Cerebellar nuclear complex (tissue), 1 donor: ENCODE data around the gene PRKCSH.
"Not testable (repeated sequence)": the region's sequence is repeated elsewhere in the genome, so short reads cannot be mapped to it uniquely, and the experiment has no call there.

Experiments used
- DNase-seq, 2 experiments: peaks; one replicate each; lab custom pipeline; 2025; lab: John Stamatoyannopoulos, UW

Gene PRKCSH, protein sequence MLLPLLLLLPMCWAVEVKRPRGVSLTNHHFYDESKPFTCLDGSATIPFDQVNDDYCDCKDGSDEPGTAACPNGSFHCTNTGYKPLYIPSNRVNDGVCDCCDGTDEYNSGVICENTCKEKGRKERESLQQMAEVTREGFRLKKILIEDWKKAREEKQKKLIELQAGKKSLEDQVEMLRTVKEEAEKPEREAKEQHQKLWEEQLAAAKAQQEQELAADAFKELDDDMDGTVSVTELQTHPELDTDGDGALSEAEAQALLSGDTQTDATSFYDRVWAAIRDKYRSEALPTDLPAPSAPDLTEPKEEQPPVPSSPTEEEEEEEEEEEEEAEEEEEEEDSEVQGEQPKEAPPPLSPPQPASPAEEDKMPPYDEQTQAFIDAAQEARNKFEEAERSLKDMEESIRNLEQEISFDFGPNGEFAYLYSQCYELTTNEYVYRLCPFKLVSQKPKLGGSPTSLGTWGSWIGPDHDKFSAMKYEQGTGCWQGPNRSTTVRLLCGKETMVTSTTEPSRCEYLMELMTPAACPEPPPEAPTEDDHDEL

DNA sequence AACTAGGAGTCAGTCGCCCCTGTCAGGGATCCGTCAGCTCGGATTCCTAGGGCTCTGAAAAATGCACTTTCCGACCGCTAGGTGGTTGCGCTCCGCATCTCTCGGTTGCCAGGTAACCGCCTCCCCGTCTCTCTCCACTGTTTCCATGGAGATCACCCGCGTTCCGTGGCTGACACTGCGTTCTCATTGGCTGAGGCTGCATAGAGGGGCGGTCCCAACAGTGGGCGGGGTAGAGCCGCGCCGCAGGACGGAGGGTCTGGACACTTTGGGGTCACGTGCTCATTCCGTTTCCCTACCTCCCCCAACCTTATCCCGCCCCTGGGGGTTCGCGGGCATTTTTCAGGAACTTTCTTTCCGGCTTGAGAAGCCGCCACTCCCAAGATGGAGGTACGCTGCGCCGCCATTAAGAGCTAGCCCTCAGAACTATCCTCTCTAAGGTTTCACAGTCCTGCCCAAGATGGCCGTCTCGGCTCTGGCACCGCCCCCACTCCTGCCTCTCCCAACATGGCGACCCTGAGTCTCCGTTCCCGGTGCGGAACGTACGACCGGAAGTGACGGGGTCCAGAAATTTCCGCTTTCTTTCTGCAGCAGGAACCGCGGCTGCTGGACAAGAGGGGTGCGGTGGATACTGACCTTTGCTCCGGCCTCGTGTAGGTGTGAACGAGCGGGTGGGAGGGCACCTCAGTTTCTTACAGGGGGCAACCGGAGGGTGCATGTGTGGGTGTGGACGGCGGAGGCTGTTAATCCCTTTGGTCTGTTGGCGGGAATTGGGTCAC, at the start of gene PRKCSH, which contains the start of gene ODAD3:
PRKCSH (plus strand) TSS at position 579 of the 776 bp plus-strand sequence. CDS start 483 bp downstream, outside the sequence.
ODAD3 (minus strand) TSS at position 65 of the 776 bp plus-strand sequence. CDS start 105 bp downstream, outside the sequence.
- DNase-seq: peak; percentile 98 to 99

DNA sequence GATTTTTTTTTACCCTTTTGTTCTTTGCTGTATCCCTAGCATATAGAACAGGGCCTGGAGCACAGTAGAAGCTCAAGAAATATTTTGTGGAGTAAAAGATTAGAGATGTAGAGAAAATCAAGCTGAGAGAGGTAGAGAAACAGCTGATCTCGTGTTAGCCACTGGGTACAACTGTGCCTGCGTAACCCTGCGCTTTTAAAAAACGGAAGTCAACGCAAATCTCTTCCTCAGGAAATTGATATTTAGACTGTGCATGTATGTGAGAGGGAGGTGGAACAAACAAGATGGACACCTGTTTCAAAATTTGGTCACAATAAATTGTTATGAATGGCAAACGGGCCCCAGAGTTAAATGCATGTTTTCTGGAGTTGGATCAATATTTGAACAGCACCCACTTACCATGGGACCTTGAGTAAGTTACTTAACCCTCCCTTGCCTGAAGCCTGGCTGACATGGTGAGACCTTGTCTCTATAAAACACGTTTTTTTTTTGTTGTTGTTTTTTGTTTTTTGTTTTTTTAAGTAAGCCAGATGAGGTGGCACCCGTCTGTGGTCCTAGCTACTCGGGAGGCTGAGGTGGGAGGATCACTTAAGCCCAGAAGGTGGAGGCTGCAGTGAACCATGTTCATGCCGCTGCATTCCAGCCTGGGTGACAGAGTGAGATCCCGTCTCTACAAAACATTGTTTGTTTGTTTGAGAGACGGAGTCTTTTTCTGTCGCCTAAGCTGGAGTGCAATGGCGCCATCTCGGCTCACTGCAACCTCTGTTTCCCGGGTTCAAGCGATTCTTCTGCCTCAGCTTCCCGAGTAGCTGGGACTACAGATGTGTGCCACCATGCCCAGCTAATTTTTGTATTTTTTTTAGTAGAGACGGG, 48.0 kb upstream of the PRKCSH start:
- no peak for DNase-seq

DNA sequence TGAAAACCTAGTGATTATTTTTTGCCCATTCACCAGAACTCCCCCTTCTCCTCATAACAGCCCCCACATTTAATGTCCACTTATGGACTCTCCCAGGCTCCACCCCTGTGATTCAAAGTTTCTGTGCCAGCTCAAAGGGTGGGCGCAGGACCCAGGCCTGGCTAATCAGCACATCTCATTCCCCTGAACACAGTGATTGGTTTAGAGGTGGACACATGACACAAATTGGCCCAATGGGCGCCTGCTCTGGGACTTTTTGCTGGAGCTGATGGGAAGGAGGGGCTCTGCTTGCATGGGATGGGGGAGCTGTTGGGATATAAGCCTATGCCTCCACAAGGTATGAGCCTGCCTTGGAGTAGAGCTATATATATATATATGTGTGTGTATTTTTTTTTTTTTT, 45.1 kb upstream of the PRKCSH start:
- DNase-seq: no peak

DNA sequence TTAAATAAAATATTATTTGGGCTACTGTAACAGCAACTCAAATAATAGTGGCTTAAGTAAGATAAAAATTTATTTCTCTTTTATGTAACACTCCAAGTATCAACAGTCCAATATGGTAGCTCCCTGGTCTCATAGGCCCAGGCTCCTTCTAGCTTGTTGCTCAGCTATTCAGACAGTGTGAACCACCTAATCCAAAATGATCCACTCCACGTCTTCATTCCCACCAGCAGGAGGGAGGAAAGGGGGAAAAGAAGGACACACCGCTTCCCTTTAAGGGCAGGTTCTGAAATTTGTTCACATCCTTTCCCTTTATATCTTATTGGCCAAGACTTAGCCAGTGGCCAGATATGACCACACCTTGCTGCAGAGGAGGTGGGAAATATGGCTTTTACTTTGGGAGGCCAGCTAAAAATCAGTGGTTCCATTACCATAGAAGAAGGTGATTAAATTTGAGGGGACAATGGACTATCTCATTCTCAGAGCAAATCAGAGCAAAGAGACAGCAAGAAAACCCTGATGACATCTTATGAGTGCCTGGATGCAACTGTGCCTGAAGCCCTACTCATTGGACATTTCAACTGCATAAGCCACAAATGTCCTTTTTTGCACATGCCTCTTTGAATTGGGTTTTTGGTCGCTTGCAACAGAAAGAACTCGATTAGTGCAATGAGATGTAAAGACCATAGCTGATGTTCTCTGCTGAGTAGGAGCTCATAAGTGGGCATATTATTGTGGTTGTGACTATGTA, 44.3 kb upstream of the PRKCSH start:
- no peak for DNase-seq

DNA sequence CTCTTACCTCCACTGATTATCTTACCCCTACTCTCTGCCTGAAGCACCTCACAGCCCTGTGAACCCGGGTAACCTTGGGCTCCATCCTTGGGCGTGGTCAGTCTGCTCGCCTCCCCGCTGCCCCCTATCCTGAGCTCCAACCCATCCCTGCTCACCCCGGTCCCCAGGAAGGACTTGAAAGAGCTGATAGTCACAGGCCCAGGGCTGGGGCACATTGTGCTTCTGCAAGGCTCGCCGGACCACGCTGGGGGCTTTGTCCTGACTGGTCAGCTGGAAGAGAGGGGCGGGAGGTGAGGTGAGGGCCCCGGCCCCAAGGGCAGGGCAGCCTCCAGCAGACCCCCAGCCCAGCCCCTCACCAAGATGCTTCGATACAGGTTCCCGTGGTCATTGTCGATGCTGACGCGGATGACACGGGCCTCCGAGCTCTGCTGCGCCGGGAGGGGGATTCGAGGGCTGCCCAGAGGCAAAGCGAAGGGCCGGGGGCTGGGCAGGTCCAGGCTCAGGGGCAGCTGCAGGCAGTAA, 38.3 kb upstream of the PRKCSH start:
- no peak for DNase-seq

DNA sequence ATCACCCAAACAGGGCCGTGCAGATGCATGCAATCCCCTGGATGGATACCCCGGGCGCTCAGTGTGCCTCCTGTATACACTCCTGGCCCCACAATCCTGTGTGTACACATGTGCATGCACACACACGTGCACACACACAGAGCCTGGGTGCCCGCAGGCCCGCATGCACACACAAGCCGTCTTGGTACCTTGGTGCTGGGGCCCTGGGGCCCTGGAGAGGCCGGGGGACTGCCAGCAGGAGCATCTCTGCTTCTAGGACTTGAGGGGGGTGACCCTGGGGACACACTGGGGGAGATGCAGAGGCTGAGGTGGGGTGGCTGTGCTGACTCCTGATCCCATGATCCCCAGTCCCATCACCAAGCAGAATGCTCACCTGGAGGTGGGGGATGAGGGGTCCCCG, 35.8 kb upstream of the PRKCSH start:
- no peak for DNase-seq

DNA sequence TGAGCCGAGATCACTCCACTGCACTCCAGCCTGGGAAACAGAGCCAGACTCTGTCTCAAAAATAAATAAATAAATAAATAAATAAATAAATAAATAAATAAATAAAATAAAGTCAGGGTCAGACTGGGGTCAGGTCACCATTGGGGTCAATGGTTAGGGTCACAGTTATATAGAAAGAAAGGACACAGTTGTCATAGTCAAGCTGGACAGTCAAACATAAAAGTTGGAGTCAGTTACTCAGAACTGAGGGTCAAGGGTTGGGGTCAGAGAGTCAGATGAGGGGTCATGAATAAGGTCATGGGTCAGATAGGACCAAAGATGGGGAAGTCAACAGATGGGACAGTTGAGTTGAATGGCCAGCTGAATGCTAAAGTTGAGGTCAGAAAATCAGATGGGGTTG, 34.6 kb upstream of the PRKCSH start:
- DNase-seq: no peak

DNA sequence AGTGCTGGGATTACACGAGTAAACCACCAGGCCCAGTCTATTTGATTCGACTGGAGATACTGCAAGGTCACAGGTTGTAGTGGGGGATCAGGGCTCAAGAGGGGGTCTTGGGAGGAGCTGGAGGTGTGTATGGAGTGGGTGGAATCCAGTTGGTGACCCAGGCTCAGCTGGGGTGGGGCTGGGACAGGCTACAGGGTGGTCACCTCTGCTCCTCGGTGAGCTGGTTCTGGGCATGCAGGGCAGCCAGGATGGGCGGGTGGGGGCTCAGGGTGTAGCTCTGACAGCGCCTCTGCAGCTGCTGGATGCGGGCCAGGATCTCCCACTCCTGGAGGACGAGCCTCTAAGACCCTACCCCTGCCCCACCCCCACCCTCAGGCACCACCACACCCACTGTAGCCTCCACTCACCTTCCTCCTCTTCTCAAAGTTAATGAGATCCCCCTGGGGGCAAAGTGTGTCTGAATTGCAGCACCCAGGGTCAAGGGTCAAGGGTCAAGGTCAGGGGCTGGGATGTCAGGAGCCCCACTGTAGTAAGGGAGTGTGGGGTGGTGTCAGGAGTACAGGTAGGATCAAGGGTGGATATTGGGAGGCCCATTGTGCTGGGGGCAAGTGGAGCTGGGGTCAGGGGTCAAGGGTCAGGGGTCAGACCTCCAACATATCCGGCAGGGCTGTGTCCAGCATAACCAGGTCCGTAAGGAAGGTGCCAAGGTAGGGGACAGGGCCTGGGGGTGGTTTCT, 33.5 kb upstream of the PRKCSH start:
- DNase-seq: no peak

DNA sequence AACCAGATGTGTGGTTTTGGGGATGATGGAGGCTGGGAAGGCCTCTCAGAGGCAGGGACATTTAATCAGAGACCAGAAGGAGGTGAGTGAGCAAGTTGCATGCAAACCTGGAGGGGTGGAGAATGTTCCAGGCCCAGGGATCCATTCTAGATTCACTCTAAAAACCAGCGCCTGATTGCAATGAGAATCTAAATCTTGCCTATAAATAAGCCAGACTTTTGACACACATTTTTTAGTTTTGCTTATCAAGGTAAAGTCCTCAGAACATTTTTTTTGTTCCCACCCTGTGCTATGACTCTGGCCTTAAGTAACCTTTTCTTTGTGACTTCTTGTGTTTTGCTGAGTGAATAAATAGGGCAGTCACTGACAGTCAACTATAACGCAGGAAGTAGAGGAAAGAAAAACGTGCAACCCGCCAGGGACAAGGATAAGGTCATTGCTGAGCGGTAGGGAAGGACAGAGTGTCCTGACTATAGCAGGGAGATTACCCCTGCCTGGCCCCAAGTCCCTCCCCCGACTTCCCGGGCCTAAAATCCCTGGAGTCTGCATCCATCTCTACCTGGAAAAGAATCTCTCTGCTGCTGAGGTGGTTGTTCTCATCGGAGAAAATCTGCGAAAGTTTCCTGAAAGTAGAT, 30.7 kb upstream of the PRKCSH start:
- DNase-seq: no peak

DNA sequence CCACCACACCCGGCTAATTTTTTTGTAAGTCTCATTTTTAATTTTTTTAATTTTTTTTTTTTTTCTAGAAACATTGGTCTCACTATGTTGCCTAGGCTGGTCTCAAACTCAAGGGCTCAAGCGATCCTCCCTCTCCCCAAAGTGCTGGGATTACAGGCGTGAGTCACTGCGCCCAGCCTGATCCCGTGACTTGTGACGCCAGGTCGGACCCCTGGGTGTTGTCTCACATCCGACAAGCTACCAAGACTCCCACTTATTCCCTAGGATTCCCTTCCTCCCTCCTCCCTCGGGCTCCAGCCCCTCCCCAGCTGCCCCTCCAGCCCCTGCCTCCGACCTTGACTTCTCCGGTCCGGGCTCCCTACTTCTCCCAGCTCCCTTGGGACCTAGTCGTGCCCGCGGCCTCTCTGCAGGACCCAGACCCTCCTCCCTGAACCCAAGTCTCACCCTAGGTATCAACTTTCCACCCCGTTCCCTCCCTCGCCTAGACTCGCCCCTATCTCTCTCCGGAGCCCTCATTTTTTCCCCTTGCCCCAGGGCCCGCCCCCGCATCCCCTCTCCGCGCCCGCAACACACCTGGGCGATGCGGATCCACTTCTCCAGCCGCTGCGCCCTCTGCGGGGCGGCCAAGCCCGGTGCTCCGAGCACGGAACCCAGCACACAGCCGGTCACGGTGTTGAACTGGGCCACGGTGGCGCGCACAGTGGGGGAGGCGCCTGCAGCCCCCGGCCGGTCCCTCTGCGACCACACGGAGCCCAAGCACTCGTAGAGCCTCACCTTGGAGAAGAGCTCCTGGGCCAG, 29.4 kb upstream of the PRKCSH start:
- DNase-seq: no peak

DNA sequence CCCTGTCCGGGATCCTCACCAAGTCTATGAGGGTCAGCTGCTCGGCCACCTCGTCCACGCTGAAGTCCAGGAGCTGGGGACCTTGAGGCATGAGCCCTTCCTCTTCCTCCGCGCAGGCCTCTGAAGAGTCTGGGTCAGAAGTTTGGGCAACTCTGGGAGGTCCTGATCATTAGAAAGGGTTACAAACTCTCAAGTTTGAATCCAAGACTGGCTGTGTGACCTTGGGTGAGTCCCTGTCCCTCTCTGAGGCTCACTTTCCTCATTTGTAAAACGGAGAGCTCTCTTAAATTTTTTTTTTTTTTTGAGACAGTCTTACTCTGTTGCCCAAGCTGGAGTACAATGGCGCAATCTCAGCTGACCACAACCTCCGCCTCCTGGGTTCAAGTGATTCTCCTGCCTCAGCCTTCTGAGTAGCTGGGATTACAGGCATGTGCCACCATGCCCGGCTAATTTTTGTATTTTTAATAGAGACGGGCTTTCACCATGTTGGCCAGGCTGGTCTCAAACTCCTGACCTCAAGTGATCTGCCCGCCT, 28.7 kb upstream of the PRKCSH start:
- DNase-seq: not testable (repeated sequence)

DNA sequence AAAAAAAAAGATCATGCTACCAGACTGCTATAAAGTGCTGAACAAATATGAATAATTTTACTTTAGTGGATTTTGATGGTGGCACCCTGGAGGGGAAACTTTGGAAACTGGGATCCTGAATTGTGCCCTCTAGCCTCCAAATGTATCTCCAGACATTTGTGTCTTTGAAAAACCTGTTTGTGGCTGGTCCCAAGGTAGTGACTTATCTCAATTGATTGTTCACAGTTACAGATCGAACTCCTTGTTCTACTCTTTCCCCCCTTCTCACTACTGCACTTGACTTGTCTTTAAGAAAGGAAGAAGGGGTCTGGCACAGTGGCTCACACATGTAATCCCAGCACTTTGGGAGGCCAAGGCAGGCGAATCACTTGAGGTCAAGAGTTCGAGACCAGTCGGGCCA, 26.8 kb upstream of the PRKCSH start:
- no peak for DNase-seq

DNA sequence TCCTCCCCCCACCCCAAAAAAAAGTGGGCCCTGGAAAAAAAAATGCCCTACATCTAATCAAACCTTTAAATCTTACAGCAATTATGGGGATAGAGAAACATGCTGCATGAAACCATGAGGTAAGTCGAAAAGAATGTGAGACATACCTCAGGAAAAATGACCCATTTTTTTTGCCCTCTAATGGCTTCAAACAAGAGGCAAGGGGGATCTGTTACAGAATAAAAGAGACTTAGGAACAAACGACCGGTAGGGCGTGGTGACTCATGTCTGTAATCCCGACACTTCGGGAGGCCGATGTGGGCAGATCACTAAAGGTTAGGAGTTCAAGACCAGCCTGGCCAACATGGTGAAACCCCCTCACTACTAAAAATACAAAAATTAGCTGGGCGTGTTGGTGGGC, 24.8 kb upstream of the PRKCSH start:
- DNase-seq: no peak

DNA sequence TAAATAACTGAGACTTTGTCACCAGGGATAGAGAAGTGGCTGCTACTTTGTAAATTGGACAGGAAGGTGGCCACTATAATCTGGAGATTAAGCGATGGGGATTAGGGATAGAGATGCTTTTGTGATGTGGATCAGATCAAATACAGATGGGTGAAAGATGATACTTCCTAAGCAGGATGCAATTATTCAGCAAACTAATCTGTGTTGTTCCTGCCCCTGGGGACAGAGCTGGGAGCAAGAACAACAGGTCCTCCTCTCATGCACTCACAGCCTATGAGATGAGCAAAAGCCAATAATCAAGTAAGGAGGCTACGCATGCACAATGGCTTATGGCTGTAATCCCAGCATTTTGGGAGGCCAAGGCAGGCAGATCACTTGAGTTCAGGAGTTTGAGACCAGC, 20.9 kb upstream of the PRKCSH start:
- DNase-seq: no peak

DNA sequence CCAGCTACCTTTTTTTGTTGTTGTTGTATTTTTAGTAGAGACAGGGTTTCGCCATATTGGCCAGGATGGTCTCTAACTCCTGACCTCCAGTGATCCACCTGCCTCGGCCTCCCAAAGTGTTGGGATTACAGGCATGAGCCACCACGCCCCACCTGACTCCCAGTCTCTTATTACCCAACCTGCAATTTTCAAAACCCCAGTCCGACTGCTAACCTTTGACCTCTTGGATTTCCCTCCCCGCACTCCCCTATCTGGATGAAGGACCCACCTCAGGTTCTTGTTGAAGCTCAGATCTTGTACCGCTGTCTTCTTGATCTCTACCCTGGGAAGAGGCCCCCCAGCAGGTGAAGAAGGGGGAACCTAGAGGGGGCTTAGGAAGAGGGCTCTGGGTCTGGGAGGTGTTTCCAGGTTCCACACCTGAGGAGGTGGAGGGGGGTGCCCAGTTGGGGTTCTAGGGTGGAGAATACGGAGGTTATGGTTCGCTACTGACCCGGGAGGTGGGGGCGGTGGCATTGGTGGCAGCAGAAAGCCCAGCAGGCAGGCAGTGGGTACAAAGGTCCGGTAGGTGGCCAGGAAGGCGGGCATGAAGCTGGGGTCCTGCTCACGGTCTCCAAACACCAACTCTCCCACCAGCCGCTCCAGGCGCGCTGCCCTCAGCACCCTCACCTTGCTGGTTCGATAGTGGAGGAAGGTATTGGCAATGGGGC, 18.9 kb upstream of the PRKCSH start:
- DNase-seq: no peak

DNA sequence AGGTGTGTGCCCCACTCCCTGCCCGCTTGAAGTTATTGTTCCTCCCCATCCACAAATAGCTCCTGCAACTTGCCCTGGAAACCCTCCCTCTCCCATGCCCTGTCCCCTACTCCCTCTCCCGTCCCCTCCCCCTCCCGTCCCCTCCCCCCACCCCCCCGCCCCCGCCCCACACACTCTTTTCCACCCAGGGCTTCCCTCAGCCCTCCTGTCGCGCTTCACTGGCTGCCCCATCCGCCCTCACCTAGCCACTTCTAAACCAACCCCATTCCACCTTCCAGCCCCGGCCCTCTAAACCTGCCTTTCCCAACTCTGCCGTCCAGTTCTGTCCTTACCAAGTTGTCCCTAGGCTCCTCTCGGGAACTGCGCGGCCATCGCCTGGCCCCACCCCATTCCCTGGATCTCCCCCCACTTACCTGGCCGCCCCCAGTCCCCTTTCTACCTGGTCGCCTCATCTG, 17.3 kb upstream of the PRKCSH start:
- no peak for DNase-seq

DNA sequence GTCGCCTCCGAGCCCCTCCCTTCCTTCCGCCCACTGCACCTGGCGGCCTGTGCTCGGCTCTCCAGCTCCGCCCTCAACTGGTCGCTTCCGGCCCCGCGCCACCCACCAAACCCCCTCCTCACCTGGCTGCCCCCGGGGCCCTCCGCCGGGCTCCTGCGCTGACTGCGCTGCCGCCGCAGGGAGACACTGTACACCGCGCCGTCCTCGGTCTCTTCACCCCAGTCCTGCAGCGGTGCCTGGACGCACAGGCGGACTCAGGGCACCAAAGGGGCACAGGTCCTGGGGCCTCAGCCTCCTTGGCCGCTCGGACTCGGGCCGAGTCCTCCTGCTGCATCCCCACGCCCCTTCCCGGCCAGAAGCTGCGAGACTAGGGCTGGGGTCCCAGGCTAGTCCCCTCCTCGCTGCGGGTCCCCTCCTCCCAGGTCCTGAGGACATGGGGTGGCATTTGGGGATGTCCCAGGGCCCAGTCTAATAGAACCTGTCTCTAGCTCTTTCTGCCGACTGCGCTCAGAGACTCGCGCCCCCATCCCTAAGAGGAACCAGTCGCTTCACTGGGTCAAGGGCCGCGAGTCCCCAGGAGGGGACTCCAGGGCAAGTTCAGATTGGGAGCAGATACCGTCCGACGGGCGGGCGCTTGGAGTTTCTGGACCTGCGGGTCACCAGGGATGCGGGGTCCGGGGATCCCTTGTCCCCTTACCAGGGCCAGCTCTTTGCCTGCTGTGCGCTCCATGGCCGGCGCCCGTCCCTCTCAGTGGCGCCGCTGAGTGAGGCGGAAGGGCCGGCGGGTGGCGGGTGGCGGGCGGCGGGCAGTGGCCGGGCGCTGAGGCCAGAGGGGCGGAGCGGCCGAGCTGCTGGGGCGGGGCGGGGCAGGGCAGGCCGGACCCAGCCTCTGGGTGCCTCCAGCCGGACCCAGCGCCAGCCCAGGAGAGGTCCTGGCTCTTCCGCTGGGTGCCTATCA, 16.6 kb upstream of the PRKCSH start, which contains the start of gene RGL3:
RGL3 (minus strand) TSS at position 766 of the 958 bp plus-strand sequence; CDS start at position 730, 36 bp downstream.
- no peak for DNase-seq
